NCI-H82 treated with DMSO at 0.1 percent for 48 hours (cell line): ENCODE measurements around the gene SPATA31D3.
"Not testable (repeated sequence)": the region's sequence is repeated elsewhere in the genome, so short reads cannot be mapped to it uniquely, and the experiment has no call there.

Experiments
- DNase-seq: peaks from one replicate; lab custom pipeline; 2025; ENCODE audit not compliant: unreplicated experiment; lab: John Stamatoyannopoulos, UW

The SPATA31D3 gene

GRCh38 chr9:81943393-81943792 lies at the start of gene SPATA31D3:
Gene SPATA31D3, plus strand, starts transcription at chr9:81943500. Its CDS starts 86 bp downstream, at chr9:81943586.
- not testable (repeated sequence) for DNase-seq

- DNase-seq: no peak
Observed at GRCh38 chr9:81893929-81894328, 49.4 kb upstream of the SPATA31D3 start.

GRCh38 chr9:81894891-81895290 lies 48.4 kb upstream of the SPATA31D3 start:
- DNase-seq: no peak

- no peak for DNase-seq
Observed at GRCh38 chr9:81896070-81896469, 47.2 kb upstream of the SPATA31D3 start.

GRCh38 chr9:81898851-81899250 lies 44.4 kb upstream of the SPATA31D3 start:
- no peak for DNase-seq

GRCh38 chr9:81902196-81902595 lies 41.1 kb upstream of the SPATA31D3 start:
- no peak for DNase-seq

GRCh38 chr9:81902626-81903025 lies 40.7 kb upstream of the SPATA31D3 start:
- no peak for DNase-seq

GRCh38 chr9:81906671-81907070 lies 36.6 kb upstream of the SPATA31D3 start:
- DNase-seq: no peak

- DNase-seq: no peak
Observed at GRCh38 chr9:81912135-81912534, 31.2 kb upstream of the SPATA31D3 start.

GRCh38 chr9:81915801-81916505 lies 27.3 kb upstream of the SPATA31D3 start:
- no peak for DNase-seq

GRCh38 chr9:81918507-81918906 lies 24.8 kb upstream of the SPATA31D3 start:
- DNase-seq: not testable (repeated sequence)

GRCh38 chr9:81928305-81928704 lies 15.0 kb upstream of the SPATA31D3 start, which contains the start of gene SPATA31D4:
Gene SPATA31D4, plus strand, starts transcription at chr9:81928428. Its CDS starts 86 bp downstream, at chr9:81928514.
- not testable (repeated sequence) for DNase-seq

- not testable (repeated sequence) for DNase-seq
Observed at GRCh38 chr9:81930147-81930546, 13.2 kb upstream of the SPATA31D3 start.

- not testable (repeated sequence) for DNase-seq
Observed at GRCh38 chr9:81933547-81933946, 9.8 kb upstream of the SPATA31D3 start.

GRCh38 chr9:81948650-81949049 lies 5.3 kb downstream of the SPATA31D3 start:
- DNase-seq: not testable (repeated sequence)

- no peak for DNase-seq
Observed at GRCh38 chr9:81953096-81953495, 9.8 kb downstream of the SPATA31D3 start.

- DNase-seq: no peak
Observed at GRCh38 chr9:81955625-81956024, 12.3 kb downstream of the SPATA31D3 start.

GRCh38 chr9:81964218-81965171 lies 21.2 kb downstream of the SPATA31D3 start:
- no peak for DNase-seq

GRCh38 chr9:81968026-81968425 lies 24.7 kb downstream of the SPATA31D3 start:
- no peak for DNase-seq

GRCh38 chr9:81969971-81970370 lies 26.7 kb downstream of the SPATA31D3 start:
- DNase-seq: no peak

- no peak for DNase-seq
Observed at GRCh38 chr9:81971727-81972126, 28.4 kb downstream of the SPATA31D3 start.

- DNase-seq: no peak
Observed at GRCh38 chr9:81974764-81975163, 31.5 kb downstream of the SPATA31D3 start.
